ENCODE results near the gene SLC7A14. TPM values are rescaled to one million over a fixed set of nuclear protein-coding genes. Genes with fewer than 3 reads are reported as not detected.

The SLC7A14 gene
- total RNA-seq, 2 experiments from 2014 or later = not detected

- H3K4me2 ChIP-seq (ENCODE audit: low read length) = no peak overlapping the region
- no peaks in the 10 kb centered on the region for H3K9me3 ChIP-seq (ENCODE audit: low read length)
- DNase-seq (ENCODE audit: low spot score) = no peak
- no peaks in the 10 kb centered on the region for H3K79me2 ChIP-seq (ENCODE audit: insufficient read depth, low read depth, low read length)
- no peak for TF ChIP-seq EZH2phosphoT487 (IDR thresholded peaks at IDR 0.05; ENCODE audit: borderline replicate concordance, low read depth, low read length)
- no peak for TF ChIP-seq CTCF (conservative IDR thresholded peaks at IDR 0.05; ENCODE audit: low read length)
- POLR2A ChIA-PET = interaction anchor here (0.7 kb wide), 1 partner anchor 741 kb away, joined by 3 read pairs; no protein-coding TSS in a partner anchor
- H3K27ac ChIP-seq (ENCODE audit: low read depth, low read length, poor library complexity, severe bottlenecking) = no peak overlapping the region
- H3K9me2 ChIP-seq (ENCODE audit: insufficient read depth, low read length) = no peaks in the 10 kb centered on the region
- no peaks in the 10 kb centered on the region for H4K20me1 ChIP-seq (ENCODE audit: insufficient read depth, low read length)
- H3K36me3 ChIP-seq (ENCODE audit: insufficient read depth, low read length) = no peaks in the 10 kb centered on the region
- BruUV-seq (replicated peaks) = no TSS peak
- H3K4me3 ChIP-seq (ENCODE audit: low read depth, low read length, poor library complexity, severe bottlenecking) = no peak overlapping the region
- intact Hi-C loops (cut with micrococcal nuclease; ENCODE audit: unreplicated experiment) = no loop called here
- H2AFZ ChIP-seq (ENCODE audit: low read length) = no peak overlapping the region
- no peaks in the 10 kb centered on the region for H3K4me1 ChIP-seq (ENCODE audit: insufficient read depth, low read length, poor library complexity, severe bottlenecking)
- CTCF ChIA-PET (ENCODE audit: unreplicated experiment) = no interaction called here
These were observed 84.9 kb downstream of the SLC7A14 start for GRCh38 chr3:170500995-170501394.

GRCh38 chr3:170500462-170500861 lies 85.4 kb downstream of the SLC7A14 start:
- TF ChIP-seq CTCF (conservative IDR thresholded peaks at IDR 0.05; ENCODE audit: low read length) (no peak), EZH2phosphoT487 (IDR thresholded peaks at IDR 0.05; ENCODE audit: borderline replicate concordance, low read depth, low read length) (no peak)
- intact Hi-C loops (cut with micrococcal nuclease; ENCODE audit: unreplicated experiment) = no loop called here

GRCh38 chr3:170499562-170500156 lies 86.2 kb downstream of the SLC7A14 start:
- Histone ChIP-seq H3K9me3 (ENCODE audit: low read length) (no peaks in the 10 kb centered on the region), H3K4me3 (ENCODE audit: low read depth, low read length, poor library complexity, severe bottlenecking) (no peak overlapping the region), H3K36me3 (ENCODE audit: insufficient read depth, low read length) (no peaks in the 10 kb centered on the region), H3K79me2 (ENCODE audit: insufficient read depth, low read depth, low read length) (no peaks in the 10 kb centered on the region), H4K20me1 (ENCODE audit: insufficient read depth, low read length) (no peaks in the 10 kb centered on the region), H3K27ac (ENCODE audit: low read depth, low read length, poor library complexity, severe bottlenecking) (no peak overlapping the region), H3K4me1 (ENCODE audit: insufficient read depth, low read length, poor library complexity, severe bottlenecking) (no peaks in the 10 kb centered on the region), H3K4me2 (ENCODE audit: low read length) (no peak overlapping the region), H3K9me2 (ENCODE audit: insufficient read depth, low read length) (no peaks in the 10 kb centered on the region), H2AFZ (ENCODE audit: low read length) (no peak overlapping the region)
- ChIA-PET POLR2A (interaction anchor here (0.7 to 1.1 kb wide), 3 partner anchors 13 to 1072 kb away, joined by 3 read pairs; no protein-coding TSS in a partner anchor), CTCF (ENCODE audit: unreplicated experiment) (no interaction called here)
- intact Hi-C loops (cut with micrococcal nuclease; ENCODE audit: unreplicated experiment) = no loop called here
- peak; percentile 66 for TF ChIP-seq CTCF (conservative IDR thresholded peaks at IDR 0.05; ENCODE audit: low read length)
- no peak for TF ChIP-seq EZH2phosphoT487 (IDR thresholded peaks at IDR 0.05; ENCODE audit: borderline replicate concordance, low read depth, low read length)
- BruUV-seq (replicated peaks) = no TSS peak
- peak; percentile 25 for DNase-seq (ENCODE audit: low spot score)

More at GRCh38 chr3:170500462-170500861, 85.4 kb downstream of the SLC7A14 start:
- ChIA-PET CTCF (ENCODE audit: unreplicated experiment) (no interaction called here), POLR2A (interaction anchor here (0.6 to 0.7 kb wide), 3 partner anchors 29 to 1073 kb away, joined by 3 read pairs; no protein-coding TSS in a partner anchor)
- H3K4me1 ChIP-seq (ENCODE audit: insufficient read depth, low read length, poor library complexity, severe bottlenecking) = no peaks in the 10 kb centered on the region
- H3K9me3 ChIP-seq (ENCODE audit: low read length) = no peaks in the 10 kb centered on the region
- no peaks in the 10 kb centered on the region for H3K9me2 ChIP-seq (ENCODE audit: insufficient read depth, low read length)
- no peak overlapping the region for H3K4me3 ChIP-seq (ENCODE audit: low read depth, low read length, poor library complexity, severe bottlenecking)
- H2AFZ ChIP-seq (ENCODE audit: low read length) = no peak overlapping the region
- no TSS peak for BruUV-seq (replicated peaks)
- H3K4me2 ChIP-seq (ENCODE audit: low read length) = no peak overlapping the region
- H3K79me2 ChIP-seq (ENCODE audit: insufficient read depth, low read depth, low read length) = no peaks in the 10 kb centered on the region
- H3K27ac ChIP-seq (ENCODE audit: low read depth, low read length, poor library complexity, severe bottlenecking) = no peak overlapping the region
- no peaks in the 10 kb centered on the region for H4K20me1 ChIP-seq (ENCODE audit: insufficient read depth, low read length)
- H3K36me3 ChIP-seq (ENCODE audit: insufficient read depth, low read length) = no peaks in the 10 kb centered on the region
- no peak for DNase-seq (ENCODE audit: low spot score)
